H1 (cell line): ENCODE results near the gene FBXO45.

Source experiments
- ASH2L ChIP-seq: fragments of 200-600, 300-600 bp; sonication (generic); IDR thresholded peaks from one replicate; pipeline ENCODE4 v1.7.1; 2017; ENCODE audit warnings: low read length
- CREB1 ChIP-seq: IDR thresholded peaks from 2 replicates; pipeline ENCODE4 v1.6.1; 2012; ENCODE audit warnings: inconsistent platforms
- GABPA ChIP-seq: IDR thresholded peaks from 2 replicates; pipeline ENCODE4 v1.6.1; 2011; ENCODE audit warnings: mild to moderate bottlenecking, low read length, moderate library complexity, borderline replicate concordance; ENCODE audit not compliant: insufficient read depth
- JUND ChIP-seq: IDR thresholded peaks from 2 replicates; pipeline ENCODE4 v1.6.1; 2011; ENCODE audit warnings: mild to moderate bottlenecking, improper control_type of control experiment, low read length
- MAX ChIP-seq: IDR thresholded peaks from 2 replicates; pipeline ENCODE4 v1.6.1; 2012; ENCODE audit warnings: inconsistent platforms
- PHF8 ChIP-seq: fragments of 200-600 bp; sonication (generic); conservative IDR thresholded peaks from 2 replicates; pipeline ENCODE4 v1.7.1; 2012; ENCODE audit warnings: low read depth, mild to moderate bottlenecking, inconsistent platforms, low read length, moderate library complexity
- POLR2A ChIP-seq, 2 experiments: IDR thresholded peaks; 1 replicate in 1 of 2; 2 replicates in 1 of 2; pipeline ENCODE4 v1.6.1; 2011; ENCODE audit warnings: low read depth in 2 of 2, low read length in 2 of 2, mild to moderate bottlenecking in 2 of 2; ENCODE audit errors: control extremely low read depth in 1 of 2
- SAP30 ChIP-seq: fragments of 300-600 bp; sonication (generic); IDR thresholded peaks from 2 replicates; pipeline ENCODE4 v1.7.1; 2012; ENCODE audit warnings: low read length, moderate library complexity, mild to moderate bottlenecking, inconsistent platforms; ENCODE audit not compliant: insufficient read depth, insufficient replicate concordance
- TF ChIP-seq, protein P1 (sequence below), 3 experiments: IDR thresholded peaks; 1 replicate in 2 of 3; 2 replicates in 1 of 3; pipeline versions ENCODE4 v1.5.1 to v1.6.1; 2011; ENCODE audit warnings: low read length in 3 of 3, mild to moderate bottlenecking in 3 of 3, inconsistent platforms in 2 of 3, low read depth in 1 of 3, moderate library complexity in 1 of 3; ENCODE audit not compliant: insufficient read depth in 1 of 3; ENCODE audit errors: control extremely low read depth in 1 of 3
- TF ChIP-seq, protein P2 (sequence below): IDR thresholded peaks from 2 replicates; pipeline ENCODE4 v1.6.1; 2012; ENCODE audit warnings: inconsistent platforms

GRCh38 chr3:196634224-196634623, 65.8 kb downstream of the FBXO45 start:
- TF ChIP-seq GABPA (no peak), MAX (no peak), CREB1 (no peak), PHF8 (no peak), ASH2L (no peak), SAP30 (no peak), POLR2A (IDR thresholded peaks at IDR 0.05; ENCODE audit: control extremely low read depth in 1 of 2, low read depth in 2 of 2, low read length in 2 of 2) (no peak), JUND (no peak)
- TF ChIP-seq, protein P1, sequence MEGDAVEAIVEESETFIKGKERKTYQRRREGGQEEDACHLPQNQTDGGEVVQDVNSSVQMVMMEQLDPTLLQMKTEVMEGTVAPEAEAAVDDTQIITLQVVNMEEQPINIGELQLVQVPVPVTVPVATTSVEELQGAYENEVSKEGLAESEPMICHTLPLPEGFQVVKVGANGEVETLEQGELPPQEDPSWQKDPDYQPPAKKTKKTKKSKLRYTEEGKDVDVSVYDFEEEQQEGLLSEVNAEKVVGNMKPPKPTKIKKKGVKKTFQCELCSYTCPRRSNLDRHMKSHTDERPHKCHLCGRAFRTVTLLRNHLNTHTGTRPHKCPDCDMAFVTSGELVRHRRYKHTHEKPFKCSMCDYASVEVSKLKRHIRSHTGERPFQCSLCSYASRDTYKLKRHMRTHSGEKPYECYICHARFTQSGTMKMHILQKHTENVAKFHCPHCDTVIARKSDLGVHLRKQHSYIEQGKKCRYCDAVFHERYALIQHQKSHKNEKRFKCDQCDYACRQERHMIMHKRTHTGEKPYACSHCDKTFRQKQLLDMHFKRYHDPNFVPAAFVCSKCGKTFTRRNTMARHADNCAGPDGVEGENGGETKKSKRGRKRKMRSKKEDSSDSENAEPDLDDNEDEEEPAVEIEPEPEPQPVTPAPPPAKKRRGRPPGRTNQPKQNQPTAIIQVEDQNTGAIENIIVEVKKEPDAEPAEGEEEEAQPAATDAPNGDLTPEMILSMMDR (IDR thresholded peaks at IDR 0.05; ENCODE audit: control extremely low read depth in 1 of 3, insufficient read depth in 1 of 3, low read depth in 1 of 3, low read length in 3 of 3) = no peak
- TF ChIP-seq, protein P2, sequence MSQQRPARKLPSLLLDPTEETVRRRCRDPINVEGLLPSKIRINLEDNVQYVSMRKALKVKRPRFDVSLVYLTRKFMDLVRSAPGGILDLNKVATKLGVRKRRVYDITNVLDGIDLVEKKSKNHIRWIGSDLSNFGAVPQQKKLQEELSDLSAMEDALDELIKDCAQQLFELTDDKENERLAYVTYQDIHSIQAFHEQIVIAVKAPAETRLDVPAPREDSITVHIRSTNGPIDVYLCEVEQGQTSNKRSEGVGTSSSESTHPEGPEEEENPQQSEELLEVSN = no peak
